Activated CD8-positive, alpha-beta memory T cell treated with anti-CD3 and anti-CD28 coated beads for 24 hours (primary cell): Measurements from ENCODE around the gene SIM2.

Experiments
- DNase-seq: peaks from one replicate; pipeline ENCODE4 v3.0.0-alpha.2; 2020

SIM2 gene

GRCh38 chr21:36769051-36769839, 70.3 kb downstream of the SIM2 start:
- no peak for DNase-seq

- no peak for DNase-seq
Measured at GRCh38 chr21:36773117-36773516, 74.2 kb downstream of the SIM2 start.

GRCh38 chr21:36773995-36774394, 75.1 kb downstream of the SIM2 start:
- no peak for DNase-seq

GRCh38 chr21:36776981-36777617, 78.2 kb downstream of the SIM2 start:
- no peak for DNase-seq

GRCh38 chr21:36780861-36781260, 81.9 kb downstream of the SIM2 start:
- no peak for DNase-seq

- DNase-seq, result no peak
Measured at GRCh38 chr21:36783612-36784374, 84.9 kb downstream of the SIM2 start.

GRCh38 chr21:36784947-36785346, 86.0 kb downstream of the SIM2 start:
- no peak for DNase-seq

- DNase-seq, result no peak
Measured at GRCh38 chr21:36785615-36786014, 86.7 kb downstream of the SIM2 start.

GRCh38 chr21:36786186-36786585, 87.3 kb downstream of the SIM2 start:
- no peak for DNase-seq

- no peak for DNase-seq
Measured at GRCh38 chr21:36788120-36788638, 89.3 kb downstream of the SIM2 start.

GRCh38 chr21:36790616-36791015, 91.7 kb downstream of the SIM2 start:
- DNase-seq, result no peak

- no peak for DNase-seq
Measured at GRCh38 chr21:36791180-36791579, 92.3 kb downstream of the SIM2 start.

- no peak for DNase-seq
Measured at GRCh38 chr21:36791695-36792470, 93.0 kb downstream of the SIM2 start.

- DNase-seq, result no peak
Measured at GRCh38 chr21:36792505-36792967, 93.6 kb downstream of the SIM2 start.

- no peak for DNase-seq
Measured at GRCh38 chr21:36796070-36796469, 97.2 kb downstream of the SIM2 start.

GRCh38 chr21:36798491-36798890, 99.6 kb downstream of the SIM2 start:
- DNase-seq, result no peak
